ENCODE results near the gene MXRA8.

DNA sequence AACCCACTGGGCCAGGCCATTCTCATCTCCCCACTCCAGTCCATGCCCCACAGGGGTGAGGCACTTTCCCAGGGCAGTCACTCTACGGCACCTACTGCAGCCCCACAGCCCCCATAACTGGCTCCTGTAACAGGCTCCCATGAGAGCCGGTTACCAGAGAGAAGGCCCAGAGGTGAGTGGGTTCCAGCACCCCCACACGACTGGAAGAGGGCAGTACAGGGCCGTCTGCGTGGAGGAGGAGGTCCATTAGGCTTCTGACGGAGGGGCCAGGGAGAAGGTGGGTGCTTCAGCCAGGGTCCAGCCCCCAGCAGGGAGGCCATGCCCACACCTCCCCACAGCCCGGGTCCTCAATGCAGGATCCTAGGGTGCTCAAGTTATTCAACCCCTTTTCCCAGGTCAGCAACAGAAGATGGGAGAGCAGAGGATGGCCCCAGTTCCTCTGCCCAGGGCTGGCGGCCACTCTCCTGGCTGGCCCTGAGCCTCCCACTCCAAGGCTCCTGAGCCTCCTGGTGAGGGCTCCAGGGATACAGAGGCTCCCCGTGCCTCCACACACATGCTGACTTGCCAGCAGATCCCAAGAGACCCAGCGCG is 52.2 kb downstream of the MXRA8 start:
- TF ChIP-seq POLR2A (IDR thresholded peaks at IDR 0.05) = no peak
- TF ChIP-seq, protein P1, sequence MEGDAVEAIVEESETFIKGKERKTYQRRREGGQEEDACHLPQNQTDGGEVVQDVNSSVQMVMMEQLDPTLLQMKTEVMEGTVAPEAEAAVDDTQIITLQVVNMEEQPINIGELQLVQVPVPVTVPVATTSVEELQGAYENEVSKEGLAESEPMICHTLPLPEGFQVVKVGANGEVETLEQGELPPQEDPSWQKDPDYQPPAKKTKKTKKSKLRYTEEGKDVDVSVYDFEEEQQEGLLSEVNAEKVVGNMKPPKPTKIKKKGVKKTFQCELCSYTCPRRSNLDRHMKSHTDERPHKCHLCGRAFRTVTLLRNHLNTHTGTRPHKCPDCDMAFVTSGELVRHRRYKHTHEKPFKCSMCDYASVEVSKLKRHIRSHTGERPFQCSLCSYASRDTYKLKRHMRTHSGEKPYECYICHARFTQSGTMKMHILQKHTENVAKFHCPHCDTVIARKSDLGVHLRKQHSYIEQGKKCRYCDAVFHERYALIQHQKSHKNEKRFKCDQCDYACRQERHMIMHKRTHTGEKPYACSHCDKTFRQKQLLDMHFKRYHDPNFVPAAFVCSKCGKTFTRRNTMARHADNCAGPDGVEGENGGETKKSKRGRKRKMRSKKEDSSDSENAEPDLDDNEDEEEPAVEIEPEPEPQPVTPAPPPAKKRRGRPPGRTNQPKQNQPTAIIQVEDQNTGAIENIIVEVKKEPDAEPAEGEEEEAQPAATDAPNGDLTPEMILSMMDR (IDR thresholded peaks at IDR 0.05) = no peak

Data from thyroid gland (tissue), 4 donors.